ENCODE measurements around the gene ACTR5. TPM values are rescaled to one million over a fixed set of nuclear protein-coding genes. Genes with fewer than 3 reads are reported as not detected.

Gene ACTR5
- total RNA-seq, 1 experiment from 2014 or later = 14.1 TPM

DNA sequence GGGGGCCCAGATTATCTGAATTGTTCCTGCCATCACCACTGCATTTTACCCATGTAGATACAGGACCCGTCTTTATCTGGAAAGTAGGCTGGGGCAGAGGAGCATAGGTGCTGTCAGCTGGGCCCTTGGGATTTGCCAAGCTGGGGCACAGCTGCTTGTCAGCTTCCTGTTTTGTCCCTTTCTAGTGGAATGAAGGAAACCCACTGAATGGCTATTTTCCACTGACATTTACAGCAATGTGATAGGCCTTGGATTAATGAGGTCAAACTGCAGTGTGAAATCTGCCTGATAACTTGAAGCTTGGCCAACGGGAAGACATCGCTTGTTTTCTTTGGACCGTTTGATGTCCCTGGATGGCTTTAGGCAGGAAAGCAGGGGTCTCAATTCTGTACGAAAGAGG lies 63.9 kb downstream of the ACTR5 start:
- Histone ChIP-seq H3K4me1 (ENCODE audit: insufficient read depth, low read length) (peaks cover 3% of the 10 kb centered on the region; the same call in 1 of the 2 replicates), H3K79me1 (ENCODE audit: insufficient read depth, low read depth, low read length, poor library complexity, severe bottlenecking) (no peaks in the 10 kb centered on the region), H2BK15ac (ENCODE audit: low read depth, low read length) (no peak overlapping the region), H3K14ac (ENCODE audit: insufficient read depth, low read length) (no peak overlapping the region), H3K56ac (ENCODE audit: insufficient read length, low read depth, low read length) (no peak overlapping the region), H3K23me2 (ENCODE audit: insufficient read length, low read depth, low read length, poor library complexity, severe bottlenecking) (no peaks in the 10 kb centered on the region), H3K9ac (ENCODE audit: extremely low read depth, insufficient read length, low read length) (no peak overlapping the region), H3K4me2 (ENCODE audit: insufficient read depth, insufficient read length, low read length) (no peak overlapping the region), H3K23ac (ENCODE audit: insufficient read length, low read depth, low read length) (no peak overlapping the region), H3K4ac (ENCODE audit: low read depth, low read length) (no peak overlapping the region), H2BK12ac (ENCODE audit: insufficient read length, low read depth, low read length) (no peak overlapping the region), H4K5ac (ENCODE audit: insufficient read length, low read depth, low read length) (no peak overlapping the region), H4K20me1 (ENCODE audit: control insufficient read depth, insufficient read depth, insufficient read length) (no peaks in the 10 kb centered on the region), H3K79me2 (ENCODE audit: insufficient read depth, low read length) (no peaks in the 10 kb centered on the region), H2AFZ (ENCODE audit: low read length) (no peak overlapping the region), H2BK20ac (ENCODE audit: low read depth, low read length, poor library complexity, severe bottlenecking) (no peak overlapping the region), H2BK5ac (ENCODE audit: insufficient read length, low read length) (no peak overlapping the region), H2AK5ac (ENCODE audit: insufficient read length, low read length) (no peak overlapping the region), H4K8ac (replicated peaks; ENCODE audit: insufficient read length, low read depth, low read length) (no peak overlapping the region), H4K91ac (ENCODE audit: insufficient read length, low read depth, low read length) (no peak overlapping the region), H3K18ac (ENCODE audit: insufficient read length, low read depth, low read length) (no peak overlapping the region), H3K9me3 (ENCODE audit: control insufficient read depth, low read depth, low read length) (no peaks in the 10 kb centered on the region), H3K27ac (ENCODE audit: insufficient read length, low read depth, low read length) (no peak overlapping the region), H3T11ph (ENCODE audit: low read length) (no peak overlapping the region), H3K27me3 (ENCODE audit: insufficient read depth, low read length) (no peaks in the 10 kb centered on the region), H2BK120ac (ENCODE audit: low read depth, low read length, poor library complexity, severe bottlenecking) (no peak overlapping the region)
- H3K36me3 Mint-ChIP-seq (ENCODE audit: insufficient read depth in 1 of 3, low read depth in 3 of 3) = peaks cover 0 to 6% (median 0%) of the 10 kb centered on the region in 3 experiments; a peak in 5 of 7 replicates
- no peak overlapping the region for H3K27ac Mint-ChIP-seq
- no peak for DNase-seq
- no peaks in the 10 kb centered on the region for H3K9me3 Mint-ChIP-seq
- H3K4me3 Mint-ChIP-seq = no peak overlapping the region
- peaks cover 16 to 23% of the 10 kb centered on the region in 2 experiments for H3K4me1 Mint-ChIP-seq
- H3K27me3 Mint-ChIP-seq (ENCODE audit: low read depth) = peaks cover 22% of the 10 kb centered on the region
- no CpG with 5 or more reads among the region's 5 CpGs for WGBS (ENCODE audit: extremely low coverage, insufficient read length, low lambda C conversion rate)
- TF ChIP-seq, protein P1, sequence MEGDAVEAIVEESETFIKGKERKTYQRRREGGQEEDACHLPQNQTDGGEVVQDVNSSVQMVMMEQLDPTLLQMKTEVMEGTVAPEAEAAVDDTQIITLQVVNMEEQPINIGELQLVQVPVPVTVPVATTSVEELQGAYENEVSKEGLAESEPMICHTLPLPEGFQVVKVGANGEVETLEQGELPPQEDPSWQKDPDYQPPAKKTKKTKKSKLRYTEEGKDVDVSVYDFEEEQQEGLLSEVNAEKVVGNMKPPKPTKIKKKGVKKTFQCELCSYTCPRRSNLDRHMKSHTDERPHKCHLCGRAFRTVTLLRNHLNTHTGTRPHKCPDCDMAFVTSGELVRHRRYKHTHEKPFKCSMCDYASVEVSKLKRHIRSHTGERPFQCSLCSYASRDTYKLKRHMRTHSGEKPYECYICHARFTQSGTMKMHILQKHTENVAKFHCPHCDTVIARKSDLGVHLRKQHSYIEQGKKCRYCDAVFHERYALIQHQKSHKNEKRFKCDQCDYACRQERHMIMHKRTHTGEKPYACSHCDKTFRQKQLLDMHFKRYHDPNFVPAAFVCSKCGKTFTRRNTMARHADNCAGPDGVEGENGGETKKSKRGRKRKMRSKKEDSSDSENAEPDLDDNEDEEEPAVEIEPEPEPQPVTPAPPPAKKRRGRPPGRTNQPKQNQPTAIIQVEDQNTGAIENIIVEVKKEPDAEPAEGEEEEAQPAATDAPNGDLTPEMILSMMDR (conservative IDR thresholded peaks at IDR 0.05) = no peak

Measured in H9 (cell line).